PC-3 (cell line): ENCODE results near the gene CDK2. TPM values are rescaled to one million over a fixed set of nuclear protein-coding genes. Genes with fewer than 3 reads are reported as not detected.

ENCODE experiments used
- ATAC-seq: fragments of 200-7000 bp; cut with Tn5 transposase; 2 replicates; pipeline ENCODE4 v1.9.1; 2020; ENCODE audit warnings: mild to moderate bottlenecking, moderate library complexity
- BruUV-seq: library from RNA; stranded (reverse); fragments of 400-500 nt; replicated peaks from 2 replicates; lab custom pipeline; 2021; lab: Mats Ljungman, UMichigan
- CTCF ChIA-PET: fragments of 300-600 bp; sonication (Branson Sonifier 250); formaldehyde crosslinking; loops from one replicate; lab custom pipeline; 2022; ENCODE audit warnings: antibody characterized with exemption; lab: Charles Lee
- POLR2A ChIA-PET: fragments of 300-600 bp; sonication (Branson Sonifier 250); formaldehyde crosslinking; loops from one replicate; lab custom pipeline; 2022; ENCODE audit warnings: antibody characterized with exemption; ENCODE audit not compliant: unreplicated experiment; lab: Charles Lee
- DNase-seq: peaks from one replicate; pipeline ENCODE4 v3.0.0-alpha.2; 2015
- H2AFZ ChIP-seq: fragments of 300-600 bp; sonication (generic); 2 replicates; pipeline ENCODE4 v1.6.0; 2016; ENCODE audit warnings: antibody characterized with exemption, low read length
- H3F3A ChIP-seq: fragments of 300-600 bp; sonication (generic); one replicate; pipeline ENCODE4 v1.6.0; 2017; ENCODE audit warnings: antibody characterized with exemption, low read length, control low read depth, mild to moderate bottlenecking; ENCODE audit not compliant: unreplicated experiment
- H3K27ac ChIP-seq: fragments of 300-600 bp; sonication (generic); 2 replicates; pipeline ENCODE4 v1.5.1; 2016; ENCODE audit warnings: mild to moderate bottlenecking, low read length
- H3K27me3 ChIP-seq: fragments of 300-600 bp; sonication (generic); 2 replicates; pipeline ENCODE4 v1.6.1; 2016; ENCODE audit warnings: low read length, mixed read lengths
- H3K36me3 ChIP-seq: fragments of 300-600 bp; sonication (generic); 2 replicates; pipeline ENCODE4 v1.6.1; 2016; ENCODE audit warnings: low read depth, mixed run types, low read length, mixed read lengths
- H3K4me1 ChIP-seq: fragments of 300-600 bp; sonication (generic); 2 replicates; pipeline ENCODE4 v1.5.1; 2016; ENCODE audit warnings: low read length; ENCODE audit not compliant: insufficient read depth
- H3K4me2 ChIP-seq: fragments of 300-600 bp; sonication (generic); 2 replicates; pipeline ENCODE4 v1.6.0; 2016; ENCODE audit warnings: low read length
- H3K4me3 ChIP-seq: fragments of 300-600 bp; sonication (generic); 2 replicates; pipeline ENCODE4 v1.5.1; 2016; ENCODE audit warnings: mild to moderate bottlenecking, low read length, mixed read lengths
- H3K79me2 ChIP-seq: fragments of 300-600 bp; sonication (generic); 2 replicates; pipeline ENCODE4 v1.6.1; 2017; ENCODE audit warnings: low read length, mixed read lengths
- H3K9ac ChIP-seq: fragments of 300-600 bp; sonication (generic); 2 replicates; pipeline ENCODE4 v1.6.0; 2016; ENCODE audit warnings: mild to moderate bottlenecking, low read length
- H3K9me2 ChIP-seq: fragments of 300-600 bp; sonication (generic); replicated peaks from 2 replicates; pipeline ENCODE4 v1.6.1; 2016; ENCODE audit warnings: mixed run types, low read length, mixed read lengths
- H3K9me3 ChIP-seq: fragments of 300-600 bp; sonication (generic); 2 replicates; pipeline ENCODE4 v1.6.1; 2016; ENCODE audit warnings: low read length, mixed read lengths
- H4K20me1 ChIP-seq: fragments of 300-600 bp; sonication (generic); 2 replicates; pipeline ENCODE4 v1.6.1; 2016; ENCODE audit warnings: low read length, mixed read lengths
- CTCF ChIP-seq: fragments of 300-600 bp; sonication (generic); conservative IDR thresholded peaks from 2 replicates; pipeline ENCODE4 v1.5.1; 2017; ENCODE audit warnings: antibody characterized with exemption, low read depth, mild to moderate bottlenecking, low read length
- EZH2 ChIP-seq: fragments of 300-600 bp; sonication (generic); IDR thresholded peaks from one replicate; pipeline ENCODE4 v1.6.1; 2017; ENCODE audit warnings: antibody characterized with exemption, mild to moderate bottlenecking, low read length; ENCODE audit not compliant: unreplicated experiment
- EZH2phosphoT487 ChIP-seq: fragments of 300-600 bp; sonication (generic); IDR thresholded peaks from 2 replicates; pipeline ENCODE4 v1.6.1; 2018; ENCODE audit warnings: mild to moderate bottlenecking, antibody characterized with exemption, low read length, borderline replicate concordance
- intact Hi-C: fragments of 100-400 bp; cut with micrococcal nuclease; formaldehyde crosslinking; loops from 2 replicates; pipeline ENCODE4 v1.9.0; 2023
- total RNA-seq: library from RNA; depleted of rRNA; stranded (reverse); fragments of >200 nt; gene quantifications from 2 replicates; pipeline ENCODE4 v1.2.3, GENCODE V29; 2014; rRNA removed

Gene CDK2
- total RNA-seq, 1 experiment from 2014 or later: 63.0 TPM

DNA sequence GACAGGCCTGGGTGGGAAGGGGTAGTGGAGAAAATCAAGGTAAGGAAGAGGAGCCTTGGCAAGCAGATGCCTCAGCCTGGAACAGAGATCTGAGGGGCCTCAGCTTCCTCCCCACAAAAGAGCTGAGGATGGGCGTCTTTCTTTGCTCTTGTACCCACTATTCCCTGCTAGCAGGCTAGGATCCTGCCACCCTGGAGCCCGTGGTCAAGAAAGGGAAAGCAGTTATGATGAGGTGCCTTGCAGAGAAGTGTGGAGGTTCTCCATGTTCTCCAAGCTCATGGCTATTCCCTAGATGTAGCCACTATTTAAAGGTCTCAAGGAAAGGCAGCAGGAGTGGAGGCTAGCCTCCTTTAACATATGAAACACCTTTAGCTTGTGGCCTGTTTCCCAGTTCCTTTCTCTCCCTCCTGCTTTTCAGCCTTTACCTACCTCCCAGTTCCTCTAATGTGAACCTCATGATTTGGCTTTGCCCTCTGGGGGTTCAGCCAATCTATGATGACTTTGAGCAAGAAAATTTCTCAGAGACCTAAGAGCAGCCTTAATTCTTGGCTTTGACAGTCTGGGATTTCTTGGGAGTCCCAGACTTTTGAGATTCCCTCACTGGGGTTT is 55.4 kb downstream of the CDK2 start:
- Histone ChIP-seq H3K9me3 (no peaks in the 10 kb centered on the region), H3K9ac (no peak overlapping the region), H3K4me3 (no peak overlapping the region), H3K79me2 (no peaks in the 10 kb centered on the region), H3K4me2 (no peak overlapping the region), H3K4me1 (no peaks in the 10 kb centered on the region), H3K27ac (no peak overlapping the region), H3K27me3 (no peaks in the 10 kb centered on the region), H3F3A (no peaks in the 10 kb centered on the region), H3K36me3 (no peaks in the 10 kb centered on the region), H3K9me2 (no peaks in the 10 kb centered on the region), H2AFZ (no peak overlapping the region), H4K20me1 (no peaks in the 10 kb centered on the region)
- intact Hi-C loops: no loop called here
- ChIA-PET POLR2A (no interaction called here), CTCF (no interaction called here)
- ATAC-seq (no peak), DNase-seq (no peak)
- TF ChIP-seq EZH2phosphoT487 (no peak), CTCF (no peak), EZH2 (no peak)
- BruUV-seq: no TSS peak

Other genes starting within 250 kb of the CDK2 start
- gene RDH5, start 246.4 kb upstream of the CDK2 start, total RNA-seq: 4.6 and 5.1 TPM in 2 replicates
- 784 and 869 TPM in 2 replicates for gene CD63, start 237.8 kb upstream of the CDK2 start, total RNA-seq
- 7.1 and 17.4 TPM in 2 replicates for gene GDF11, start 223.7 kb upstream of the CDK2 start, total RNA-seq
- gene SARNP, start 149.1 kb upstream of the CDK2 start, total RNA-seq: 103 and 108 TPM in 2 replicates
- gene ORMDL2, start 148.8 kb upstream of the CDK2 start, total RNA-seq: 19.2 and 30.6 TPM in 2 replicates
- 45.1 and 47.4 TPM in 2 replicates for gene DNAJC14, start 137.2 kb upstream of the CDK2 start, total RNA-seq
- gene MMP19, start 123.9 kb upstream of the CDK2 start, total RNA-seq: 0.04 and 0.17 TPM in 2 replicates
- gene PYM1, start 38.9 kb upstream of the CDK2 start, total RNA-seq: 39.0 and 42.9 TPM in 2 replicates
- gene DGKA, start 35.7 kb upstream of the CDK2 start, total RNA-seq: 27.2 and 41.5 TPM in 2 replicates
- gene PMEL, start 788 bp upstream of the CDK2 start, total RNA-seq: 0.35 and 2.0 TPM in 2 replicates
- 48.8 and 50.6 TPM in 2 replicates for gene RAB5B, start 7.2 kb downstream of the CDK2 start, total RNA-seq
- 18.0 and 33.9 TPM in 2 replicates for gene SUOX, start 30.4 kb downstream of the CDK2 start, total RNA-seq
- gene IKZF4, start 54.2 kb downstream of the CDK2 start, total RNA-seq: 1.0 and 2.8 TPM in 2 replicates
- 183 and 320 TPM in 2 replicates for gene RPS26, start 75.1 kb downstream of the CDK2 start, total RNA-seq
- 28.0 and 40.6 TPM in 2 replicates for gene ERBB3, start 113.3 kb downstream of the CDK2 start, total RNA-seq
- gene PA2G4, start 137.7 kb downstream of the CDK2 start, total RNA-seq: 391 and 406 TPM in 2 replicates
- gene RPL41, start 149.8 kb downstream of the CDK2 start, total RNA-seq: 3,106 and 3,551 TPM in 2 replicates
- gene ZC3H10, start 151.4 kb downstream of the CDK2 start, total RNA-seq: 4.8 and 5.6 TPM in 2 replicates
- gene ESYT1, start 161.4 kb downstream of the CDK2 start, total RNA-seq: 120 and 176 TPM in 2 replicates
- 153 and 178 TPM in 2 replicates for gene MYL6B, start 185.8 kb downstream of the CDK2 start, total RNA-seq
- gene MYL6, start 191.5 kb downstream of the CDK2 start, total RNA-seq: 1,385 and 1,597 TPM in 2 replicates
- 38.4 and 39.4 TPM in 2 replicates for gene SMARCC2, start 222.7 kb downstream of the CDK2 start, total RNA-seq